ENCODE results near the gene ATG13. TPM values are rescaled to one million over a fixed set of nuclear protein-coding genes. Genes with fewer than 3 reads are reported as not detected.

ATG13 gene
- total RNA-seq, 1 experiment from 2014 or later = 57.1 TPM

DNA sequence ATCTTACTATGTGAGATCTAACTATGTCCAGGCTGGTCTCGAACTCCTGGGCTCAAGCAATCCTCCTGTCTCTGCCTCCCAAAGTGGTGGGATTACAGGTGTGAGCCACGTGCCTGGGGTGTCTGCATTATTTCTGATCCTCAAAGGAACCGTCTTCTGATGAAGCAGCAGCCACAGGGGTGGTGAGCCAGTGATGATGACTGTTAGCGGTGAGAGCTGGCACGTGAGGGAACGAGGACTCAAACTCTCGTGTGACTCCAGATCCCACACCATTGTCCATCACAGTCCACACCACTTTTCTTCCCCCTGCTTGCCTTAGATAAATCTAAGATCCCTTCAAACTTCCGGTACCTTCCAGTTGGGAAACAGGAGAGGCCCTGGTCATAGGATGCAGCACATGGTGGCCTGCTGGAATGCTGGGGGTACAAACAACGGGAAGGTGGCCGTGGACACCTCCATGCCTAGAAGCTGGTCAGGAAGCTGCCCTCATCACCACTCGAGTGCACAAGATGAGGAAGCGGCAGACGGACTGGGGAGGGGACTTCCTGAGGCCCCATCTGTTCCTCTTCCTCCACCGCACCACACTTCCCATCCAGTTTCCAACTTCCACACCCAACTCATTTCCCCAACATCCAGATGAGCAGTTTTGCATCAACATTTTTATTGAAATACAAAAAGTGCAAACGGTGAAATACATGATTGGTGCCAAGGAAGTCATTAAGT, 59.2 kb downstream of the ATG13 start:
- Mint-ChIP-seq H3K27me3 (ENCODE audit: unreplicated experiment) (no peaks in the 10 kb centered on the region), H3K36me3 (ENCODE audit: insufficient read depth, unreplicated experiment) (peaks cover 48% of the 10 kb centered on the region), H3K4me1 (ENCODE audit: low read depth, unreplicated experiment) (no peaks in the 10 kb centered on the region), H3K27ac (ENCODE audit: unreplicated experiment) (no peak overlapping the region), H3K9me3 (ENCODE audit: low read depth, unreplicated experiment) (no peaks in the 10 kb centered on the region), H3K4me3 (ENCODE audit: low read depth, unreplicated experiment) (no peak overlapping the region)
- no peak for DNase-seq
- BruUV-seq (replicated peaks) = no TSS peak
- TF ChIP-seq, protein P1, sequence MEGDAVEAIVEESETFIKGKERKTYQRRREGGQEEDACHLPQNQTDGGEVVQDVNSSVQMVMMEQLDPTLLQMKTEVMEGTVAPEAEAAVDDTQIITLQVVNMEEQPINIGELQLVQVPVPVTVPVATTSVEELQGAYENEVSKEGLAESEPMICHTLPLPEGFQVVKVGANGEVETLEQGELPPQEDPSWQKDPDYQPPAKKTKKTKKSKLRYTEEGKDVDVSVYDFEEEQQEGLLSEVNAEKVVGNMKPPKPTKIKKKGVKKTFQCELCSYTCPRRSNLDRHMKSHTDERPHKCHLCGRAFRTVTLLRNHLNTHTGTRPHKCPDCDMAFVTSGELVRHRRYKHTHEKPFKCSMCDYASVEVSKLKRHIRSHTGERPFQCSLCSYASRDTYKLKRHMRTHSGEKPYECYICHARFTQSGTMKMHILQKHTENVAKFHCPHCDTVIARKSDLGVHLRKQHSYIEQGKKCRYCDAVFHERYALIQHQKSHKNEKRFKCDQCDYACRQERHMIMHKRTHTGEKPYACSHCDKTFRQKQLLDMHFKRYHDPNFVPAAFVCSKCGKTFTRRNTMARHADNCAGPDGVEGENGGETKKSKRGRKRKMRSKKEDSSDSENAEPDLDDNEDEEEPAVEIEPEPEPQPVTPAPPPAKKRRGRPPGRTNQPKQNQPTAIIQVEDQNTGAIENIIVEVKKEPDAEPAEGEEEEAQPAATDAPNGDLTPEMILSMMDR (IDR thresholded peaks at IDR 0.05; ENCODE audit: unreplicated experiment) = no peak
- CTCF ChIA-PET = interaction anchor here (0.6 kb wide), 1 partner anchor 10 kb away, joined by 3 read pairs; no protein-coding TSS in a partner anchor
- intact Hi-C loops (cut with micrococcal nuclease; ENCODE audit: unreplicated experiment) = no loop called here

DNA sequence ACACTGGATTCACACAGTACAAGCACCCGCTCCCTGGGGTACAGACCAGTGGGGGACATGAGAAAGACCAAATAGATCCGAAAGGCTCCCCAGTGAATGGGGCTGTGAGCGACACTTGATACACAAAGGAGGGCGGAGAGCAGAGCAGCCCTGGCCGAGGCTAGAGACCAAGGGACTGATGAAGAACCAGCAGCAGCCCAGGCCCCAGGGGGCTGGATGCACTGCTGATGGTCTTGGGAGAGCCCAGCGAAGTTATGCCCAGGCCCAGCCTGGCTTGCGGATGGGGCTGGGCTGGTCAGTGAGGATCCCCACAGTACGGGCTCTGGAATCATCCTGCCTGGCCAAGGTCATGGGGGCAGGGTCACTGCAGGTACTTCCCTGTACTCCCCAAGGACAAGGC, 59.8 kb downstream of the ATG13 start:
- no peaks in the 10 kb centered on the region for H3K4me1 Mint-ChIP-seq (ENCODE audit: low read depth, unreplicated experiment)
- no peak overlapping the region for H3K4me3 Mint-ChIP-seq (ENCODE audit: low read depth, unreplicated experiment)
- TF ChIP-seq, protein P1 (IDR thresholded peaks at IDR 0.05; ENCODE audit: unreplicated experiment) = no peak
- H3K36me3 Mint-ChIP-seq (ENCODE audit: insufficient read depth, unreplicated experiment) = peaks cover 48% of the 10 kb centered on the region
- H3K27ac Mint-ChIP-seq (ENCODE audit: unreplicated experiment) = no peak overlapping the region
- H3K9me3 Mint-ChIP-seq (ENCODE audit: low read depth, unreplicated experiment) = no peaks in the 10 kb centered on the region
- no peak for DNase-seq
- intact Hi-C loops (cut with micrococcal nuclease; ENCODE audit: unreplicated experiment) = no loop called here
- BruUV-seq (replicated peaks) = TSS peak; percentile 65
- no peaks in the 10 kb centered on the region for H3K27me3 Mint-ChIP-seq (ENCODE audit: unreplicated experiment)
- CTCF ChIA-PET = no interaction called here

DNA sequence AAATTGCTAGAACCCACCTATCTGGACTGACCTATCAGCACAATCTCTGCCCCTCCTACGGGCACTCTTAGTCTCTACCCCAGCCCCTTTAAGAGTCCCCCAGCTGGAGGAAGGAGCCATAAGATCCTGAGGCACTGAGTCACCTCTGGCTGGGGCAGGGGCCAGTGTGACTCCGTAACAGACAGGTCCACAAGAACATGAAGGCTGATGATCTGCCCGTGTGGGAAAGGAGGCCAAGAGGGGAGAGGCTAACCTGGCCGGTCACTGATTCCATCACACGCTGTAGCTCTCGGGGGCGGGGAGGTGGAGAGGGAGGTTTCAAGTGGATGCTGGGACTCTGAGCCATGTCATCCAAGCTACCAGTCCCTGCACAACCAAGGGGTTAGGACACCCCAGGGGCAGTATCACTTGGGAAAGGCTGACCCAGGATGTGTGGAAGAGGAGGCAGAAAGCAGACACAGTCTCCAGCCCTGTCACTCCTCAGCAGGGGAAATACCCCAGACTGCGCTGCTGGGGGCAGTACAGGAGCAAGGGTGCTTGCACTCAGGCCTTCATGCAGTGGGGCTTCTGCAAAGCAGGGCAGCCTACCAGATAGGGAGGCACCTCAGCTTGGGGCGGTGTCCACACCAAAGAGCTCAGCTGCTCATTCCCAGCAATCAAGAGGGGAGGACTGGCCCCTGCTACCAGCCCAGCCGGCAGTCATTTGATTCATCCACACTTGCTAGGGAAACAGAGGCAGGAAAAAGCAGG, 60.8 kb downstream of the ATG13 start:
- Mint-ChIP-seq H3K4me3 (ENCODE audit: low read depth, unreplicated experiment) (no peak overlapping the region), H3K36me3 (ENCODE audit: insufficient read depth, unreplicated experiment) (peaks cover 42% of the 10 kb centered on the region), H3K9me3 (ENCODE audit: low read depth, unreplicated experiment) (no peaks in the 10 kb centered on the region), H3K4me1 (ENCODE audit: low read depth, unreplicated experiment) (no peaks in the 10 kb centered on the region), H3K27me3 (ENCODE audit: unreplicated experiment) (no peaks in the 10 kb centered on the region), H3K27ac (ENCODE audit: unreplicated experiment) (no peak overlapping the region)
- intact Hi-C loops (cut with micrococcal nuclease; ENCODE audit: unreplicated experiment) = no loop called here
- CTCF ChIA-PET = no interaction called here
- no peak for DNase-seq
- BruUV-seq (replicated peaks) = no TSS peak
- TF ChIP-seq, protein P1 (IDR thresholded peaks at IDR 0.05; ENCODE audit: unreplicated experiment) = no peak

DNA sequence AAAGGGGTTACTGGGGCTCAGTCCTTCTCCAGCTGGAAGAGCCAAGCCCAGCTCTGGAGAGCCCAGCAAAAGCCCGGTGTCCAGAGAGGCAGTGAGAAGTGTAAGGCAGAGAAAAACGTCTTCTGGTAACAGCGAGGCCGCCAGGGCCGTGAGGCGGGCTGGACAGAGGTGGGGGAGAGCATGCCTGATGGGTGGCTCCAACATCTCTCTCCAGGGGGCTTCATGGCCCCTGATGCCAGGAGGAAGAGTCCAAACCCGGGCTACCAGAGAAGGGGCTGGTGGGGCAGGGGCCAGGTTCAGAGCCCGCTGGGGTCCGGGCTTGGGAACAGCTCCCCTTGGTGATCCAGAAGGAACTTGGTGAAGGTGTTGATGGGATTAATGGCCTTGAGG, 61.4 kb downstream of the ATG13 start:
- TF ChIP-seq, protein P1 (IDR thresholded peaks at IDR 0.05; ENCODE audit: unreplicated experiment) = no peak
- no peaks in the 10 kb centered on the region for H3K27me3 Mint-ChIP-seq (ENCODE audit: unreplicated experiment)
- no peaks in the 10 kb centered on the region for H3K4me1 Mint-ChIP-seq (ENCODE audit: low read depth, unreplicated experiment)
- no peak overlapping the region for H3K27ac Mint-ChIP-seq (ENCODE audit: unreplicated experiment)
- H3K4me3 Mint-ChIP-seq (ENCODE audit: low read depth, unreplicated experiment) = no peak overlapping the region
- H3K36me3 Mint-ChIP-seq (ENCODE audit: insufficient read depth, unreplicated experiment) = peaks cover 42% of the 10 kb centered on the region
- no peaks in the 10 kb centered on the region for H3K9me3 Mint-ChIP-seq (ENCODE audit: low read depth, unreplicated experiment)
- BruUV-seq (replicated peaks) = no TSS peak
- CTCF ChIA-PET = no interaction called here
- DNase-seq = no peak
- intact Hi-C loops (cut with micrococcal nuclease; ENCODE audit: unreplicated experiment) = no loop called here

Measured in Calu3 (cell line).